Adipocyte (in vitro differentiated cells): Measurements from ENCODE around the gene CPA1.
"Not testable (repeated sequence)": the region's sequence is repeated elsewhere in the genome, so short reads cannot be mapped to it uniquely, and the experiment has no call there.

Experiments
- DNase-seq: peaks from one replicate; pipeline ENCODE4 v3.0.0-alpha.2; 2015; ENCODE audit warnings: low read depth
- H3K27me3 ChIP-seq: replicated peaks from 2 replicates; pipeline ENCODE4 v1.7.0; 2013; ENCODE audit warnings: mild to moderate bottlenecking, low read length, moderate library complexity; ENCODE audit not compliant: control insufficient read depth, insufficient read depth
- H3K36me3 ChIP-seq: 2 replicates; pipeline ENCODE4 v1.7.0; 2013; ENCODE audit warnings: low read length, mild to moderate bottlenecking, moderate library complexity; ENCODE audit not compliant: control insufficient read depth, insufficient read depth, severe bottlenecking
- H3K4me1 ChIP-seq: 2 replicates; pipeline ENCODE4 v1.7.0; 2013; ENCODE audit warnings: mild to moderate bottlenecking, low read length, moderate library complexity; ENCODE audit not compliant: control insufficient read depth, insufficient read depth
- H3K4me3 ChIP-seq: 2 replicates; pipeline ENCODE4 v1.7.0; 2013; ENCODE audit warnings: mild to moderate bottlenecking, low read length, moderate library complexity
- H3K9ac ChIP-seq: 2 replicates; pipeline ENCODE4 v1.7.0; 2013; ENCODE audit warnings: mild to moderate bottlenecking, low read length, moderate library complexity
- H3K9me3 ChIP-seq: 2 replicates; pipeline ENCODE4 v1.7.0; 2013; ENCODE audit warnings: mild to moderate bottlenecking, low read length, moderate library complexity; ENCODE audit not compliant: control insufficient read depth

Gene CPA1

GRCh38 chr7:130366564-130366963 is 13.7 kb upstream of the CPA1 start:
- H3K9ac ChIP-seq: peak overlapping the region; percentile 48
- no peak overlapping the region for H3K4me3 ChIP-seq
- peaks cover 66% of the 10 kb centered on the region for H3K4me1 ChIP-seq
- no peaks in the 10 kb centered on the region for H3K36me3 ChIP-seq
- DNase-seq: no peak
- H3K27me3 ChIP-seq: no peaks in the 10 kb centered on the region
- no peaks in the 10 kb centered on the region for H3K9me3 ChIP-seq

DNA sequence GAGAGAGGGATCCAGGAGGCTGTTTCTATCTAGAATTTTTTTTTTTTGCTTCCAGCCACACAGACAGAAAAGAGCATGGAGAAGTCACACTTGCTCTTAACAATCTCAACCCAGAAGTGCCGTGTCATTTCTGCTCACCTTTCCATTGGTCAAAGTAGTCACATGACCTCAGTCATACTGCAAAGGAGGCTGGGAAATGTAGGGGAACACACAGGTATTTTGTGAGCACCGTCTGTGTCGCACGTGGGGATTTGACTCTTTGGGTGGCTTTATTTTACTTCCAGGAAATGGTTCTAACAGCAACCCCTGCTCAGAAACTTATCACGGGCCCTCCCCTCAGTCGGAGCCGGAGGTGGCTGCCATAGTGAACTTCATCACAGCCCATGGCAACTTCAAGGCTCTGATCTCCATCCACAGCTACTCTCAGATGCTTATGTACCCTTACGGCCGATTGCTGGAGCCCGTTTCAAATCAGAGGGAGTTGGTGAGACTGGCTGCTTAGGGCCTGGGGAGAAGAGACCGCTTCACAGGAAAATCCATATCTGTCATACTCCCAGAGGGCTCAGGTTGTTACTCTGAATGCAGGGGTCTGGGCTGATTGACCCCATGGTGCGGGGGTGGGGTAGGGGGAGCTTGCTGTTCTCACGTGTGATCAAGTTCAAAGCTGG is 13.1 kb upstream of the CPA1 start:
- H3K9ac ChIP-seq: no peak overlapping the region
- H3K9me3 ChIP-seq: no peaks in the 10 kb centered on the region
- no peaks in the 10 kb centered on the region for H3K27me3 ChIP-seq
- peaks cover 71% of the 10 kb centered on the region for H3K4me1 ChIP-seq
- no peak for DNase-seq
- H3K36me3 ChIP-seq: no peaks in the 10 kb centered on the region
- H3K4me3 ChIP-seq: no peak overlapping the region

DNA sequence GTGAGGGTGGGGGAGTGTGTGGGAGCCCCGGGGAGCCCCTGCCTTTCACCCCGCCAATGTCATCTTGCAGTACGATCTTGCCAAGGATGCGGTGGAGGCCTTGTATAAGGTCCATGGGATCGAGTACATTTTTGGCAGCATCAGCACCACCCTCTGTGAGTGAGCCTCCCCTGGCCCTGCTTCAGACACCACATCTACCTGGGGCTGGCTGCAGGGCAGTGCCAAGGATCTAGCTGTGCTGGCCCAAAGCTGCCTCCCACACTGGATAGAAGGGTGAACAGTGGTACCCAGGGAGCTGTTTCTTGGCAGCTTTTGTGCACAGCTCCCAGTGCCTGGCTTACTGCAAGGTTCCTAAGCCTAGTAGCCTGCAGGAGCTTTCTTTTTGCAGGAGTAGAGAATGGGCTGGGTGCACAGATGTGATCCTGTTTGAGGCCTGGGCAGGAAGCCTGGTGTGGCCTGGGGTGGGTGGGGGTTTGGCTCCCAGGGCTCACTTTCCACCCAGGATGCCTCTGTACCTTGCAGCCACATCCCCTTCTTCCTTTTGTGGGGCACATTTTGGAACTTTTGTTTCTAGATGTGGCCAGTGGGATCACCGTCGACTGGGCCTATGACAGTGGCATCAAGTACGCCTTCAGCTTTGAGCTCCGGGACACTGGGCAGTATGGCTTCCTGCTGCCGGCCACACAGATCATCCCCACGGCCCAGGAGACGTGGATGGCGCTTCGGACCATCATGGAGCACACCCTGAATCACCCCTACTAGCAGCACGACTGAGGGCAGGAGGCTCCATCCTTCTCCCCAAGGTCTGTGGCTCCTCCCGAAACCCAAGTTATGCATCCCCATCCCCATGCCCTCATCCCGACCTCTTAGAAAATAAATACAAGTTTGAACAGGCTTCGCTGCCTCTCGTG is 12.2 kb upstream of the CPA1 start:
- Histone ChIP-seq H3K4me1 (peaks cover 78% of the 10 kb centered on the region), H3K4me3 (no peak overlapping the region), H3K9ac (no peak overlapping the region), H3K36me3 (no peaks in the 10 kb centered on the region), H3K27me3 (no peaks in the 10 kb centered on the region), H3K9me3 (no peaks in the 10 kb centered on the region)
- no peak for DNase-seq

GRCh38 chr7:130369110-130369711 is 11.1 kb upstream of the CPA1 start:
- Histone ChIP-seq H3K4me3 (peak overlapping the region; percentile 12), H3K4me1 (peaks cover 79% of the 10 kb centered on the region), H3K9ac (peak overlapping the region; percentile 51), H3K9me3 (no peaks in the 10 kb centered on the region), H3K36me3 (no peaks in the 10 kb centered on the region), H3K27me3 (no peaks in the 10 kb centered on the region)
- no peak for DNase-seq

DNA sequence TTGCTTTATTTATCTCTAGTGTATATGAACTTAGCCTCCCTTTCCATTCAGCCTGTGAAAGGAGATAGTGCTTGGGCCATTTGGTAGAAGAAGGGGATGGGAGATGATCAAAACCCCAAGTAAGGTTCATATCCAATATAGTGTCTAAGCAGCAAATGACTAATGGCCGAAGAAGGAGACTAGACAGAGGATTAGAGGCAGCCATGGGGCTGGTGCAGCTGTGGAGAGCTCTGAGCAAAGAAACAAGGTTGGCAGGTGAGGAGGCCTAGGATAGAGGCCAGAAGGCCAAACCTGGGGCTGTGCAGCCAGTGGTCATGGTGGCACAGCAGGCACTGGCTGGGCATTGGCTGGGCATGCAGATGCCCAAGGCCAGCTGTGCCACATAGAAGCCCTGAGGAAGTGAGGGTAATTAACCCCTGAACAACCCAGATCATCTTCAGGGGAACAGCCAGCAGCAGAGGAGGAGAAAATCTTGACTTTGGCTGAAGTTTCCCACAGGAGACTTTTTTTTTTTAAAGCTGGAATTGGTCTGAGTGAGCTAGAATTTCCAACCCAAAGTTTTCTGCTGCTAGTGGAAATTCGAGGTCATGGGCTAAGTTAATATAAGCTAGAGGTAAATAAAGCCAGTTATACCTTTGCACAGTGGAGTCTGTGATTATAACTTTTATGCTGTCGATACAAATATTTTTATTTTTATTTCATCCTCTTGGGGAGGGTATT is 10.3 kb upstream of the CPA1 start:
- DNase-seq: no peak
- Histone ChIP-seq H3K4me3 (peak overlapping the region; percentile 12), H3K36me3 (no peaks in the 10 kb centered on the region), H3K27me3 (no peaks in the 10 kb centered on the region), H3K9ac (peak overlapping the region; percentile 51), H3K4me1 (peaks cover 74% of the 10 kb centered on the region), H3K9me3 (no peaks in the 10 kb centered on the region)

DNA sequence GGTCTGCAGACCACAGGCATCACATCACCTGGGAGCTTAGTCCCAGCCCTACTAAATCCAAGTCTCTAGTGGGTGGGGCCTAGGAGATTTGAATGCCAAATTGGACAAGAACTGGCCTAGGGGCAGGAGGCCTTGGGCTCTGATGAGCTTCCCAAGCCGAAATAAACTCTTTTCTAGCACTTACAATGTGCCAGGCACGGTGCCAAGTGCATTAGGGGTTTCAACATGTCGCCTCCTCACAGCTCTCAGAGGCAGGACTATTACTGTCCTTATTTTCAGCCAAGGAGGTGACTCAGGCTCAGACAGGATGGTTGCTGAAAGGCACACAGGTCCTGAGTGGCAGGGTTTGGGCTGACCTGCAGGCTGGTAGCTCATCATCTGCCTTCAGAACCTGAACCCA is 9.2 kb upstream of the CPA1 start:
- peaks cover 67% of the 10 kb centered on the region for H3K4me1 ChIP-seq
- peaks cover 3% of the 10 kb centered on the region for H3K9me3 ChIP-seq
- no peak for DNase-seq

DNA sequence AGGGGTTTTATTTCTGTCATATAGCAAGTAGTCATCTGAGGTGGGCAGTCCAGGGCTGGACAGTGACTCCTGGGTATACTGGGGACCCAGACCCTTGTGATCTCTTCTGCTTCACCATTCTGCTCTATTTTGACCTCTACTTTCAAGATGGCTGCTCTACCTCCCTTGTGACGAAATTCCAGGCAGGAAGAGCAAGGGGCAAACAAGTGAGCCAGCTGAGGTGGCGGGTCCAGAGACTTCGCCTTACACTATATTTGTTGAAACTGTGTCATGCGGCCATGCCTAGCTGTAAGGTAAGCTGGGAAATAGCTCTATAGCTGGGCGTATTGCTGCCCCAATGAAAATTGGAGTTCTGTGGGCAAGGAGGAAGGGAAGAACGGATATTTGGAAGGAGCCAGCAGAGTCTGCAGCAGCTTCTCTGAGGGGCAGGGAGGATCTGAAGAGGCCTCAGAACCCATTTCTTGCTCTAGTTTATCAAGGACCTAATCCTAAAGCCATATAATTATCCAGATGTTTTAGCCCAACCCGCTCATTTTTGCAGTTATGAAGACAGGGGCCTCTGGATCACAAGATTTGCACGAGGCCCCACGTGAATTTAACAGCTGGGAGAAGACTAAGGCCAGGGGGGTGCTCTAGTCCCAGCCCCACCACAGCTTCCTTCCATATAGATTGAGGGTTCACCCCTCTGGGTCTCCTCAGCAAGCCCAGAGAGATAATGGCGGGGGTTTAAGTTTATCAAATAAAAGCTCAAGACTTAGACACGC is 7.7 kb upstream of the CPA1 start:
- H3K36me3 ChIP-seq: no peaks in the 10 kb centered on the region
- peak overlapping the region; percentile 86 for H3K9ac ChIP-seq
- H3K4me1 ChIP-seq: peaks cover 58% of the 10 kb centered on the region
- H3K4me3 ChIP-seq: peak overlapping the region; percentile 4
- H3K27me3 ChIP-seq: no peaks in the 10 kb centered on the region
- DNase-seq: no peak
- H3K9me3 ChIP-seq: peaks cover 10% of the 10 kb centered on the region

More for the DNA sequence above, 9.2 kb upstream of the CPA1 start:
- Histone ChIP-seq H3K36me3 (no peaks in the 10 kb centered on the region), H3K27me3 (no peaks in the 10 kb centered on the region), H3K4me3 (no peak overlapping the region), H3K9ac (peak overlapping the region; percentile 27)

GRCh38 chr7:130374507-130374906 is 5.8 kb upstream of the CPA1 start:
- H3K36me3 ChIP-seq: no peaks in the 10 kb centered on the region
- H3K9ac ChIP-seq: peak overlapping the region; percentile 86
- no peak overlapping the region for H3K4me3 ChIP-seq
- H3K4me1 ChIP-seq: peaks cover 48% of the 10 kb centered on the region
- no peaks in the 10 kb centered on the region for H3K27me3 ChIP-seq
- DNase-seq: no peak
- H3K9me3 ChIP-seq: peaks cover 10% of the 10 kb centered on the region

GRCh38 chr7:130376461-130376860 is 3.8 kb upstream of the CPA1 start:
- not testable (repeated sequence) for H3K36me3 ChIP-seq, H3K9ac ChIP-seq, DNase-seq, H3K9me3 ChIP-seq, H3K27me3 ChIP-seq, H3K4me3 ChIP-seq
- peaks cover 38% of the 10 kb centered on the region for H3K4me1 ChIP-seq

GRCh38 chr7:130377178-130377577 is 3.1 kb upstream of the CPA1 start:
- Histone ChIP-seq H3K4me3 (no peak overlapping the region), H3K27me3 (no peaks in the 10 kb centered on the region), H3K4me1 (peaks cover 33% of the 10 kb centered on the region), H3K9ac (no peak overlapping the region), H3K36me3 (no peaks in the 10 kb centered on the region), H3K9me3 (peaks cover 10% of the 10 kb centered on the region)
- DNase-seq: no peak
